ENCODE results near the gene HERC3. TPM values are rescaled to one million over a fixed set of nuclear protein-coding genes. Genes with fewer than 3 reads are reported as not detected.
A peak's percentile ranks its signal among the peaks of the same experiment; 100 is the strongest.

HERC3 gene
- total and polyA plus RNA-seq, 2 of the 13 experiments (the other 11 are each of a cell fraction or from before 2014, with no cell fraction given): 3.8 to 6.2 TPM

- TF ChIP-seq SKIL (CRISPR knock-in tag; IDR thresholded peaks at IDR 0.05; ENCODE audit: borderline replicate concordance) (no peak), PAXIP1 (CRISPR knock-in tag; conservative IDR thresholded peaks at IDR 0.05) (peak; percentile 50), RARA (CRISPR knock-in tag; IDR thresholded peaks at IDR 0.05) (no peak), ZNF484 (CRISPR knock-in tag; IDR thresholded peaks at IDR 0.05; ENCODE audit: borderline replicate concordance, low read depth) (no peak), ZNF850 (CRISPR knock-in tag; conservative IDR thresholded peaks at IDR 0.05) (no peak), SRY (CRISPR knock-in tag; IDR thresholded peaks at IDR 0.05) (no peak), NR3C1 (CRISPR knock-in tag; IDR thresholded peaks at IDR 0.05) (no peak), REPIN1 (CRISPR knock-in tag; IDR thresholded peaks at IDR 0.05; ENCODE audit: borderline replicate concordance, low read depth) (no peak), FLYWCH1 (CRISPR knock-in tag; IDR thresholded peaks at IDR 0.05) (no peak), REL (CRISPR knock-in tag; conservative IDR thresholded peaks at IDR 0.05) (no peak), FOXA3 (CRISPR knock-in tag; IDR thresholded peaks at IDR 0.05) (peak; percentile 71), TCF7 (IDR thresholded peaks at IDR 0.05; ENCODE audit: low read depth) (peak; percentile 28; the same call in 1 of the 2 replicates)
- TF ChIP-seq, protein P1, sequence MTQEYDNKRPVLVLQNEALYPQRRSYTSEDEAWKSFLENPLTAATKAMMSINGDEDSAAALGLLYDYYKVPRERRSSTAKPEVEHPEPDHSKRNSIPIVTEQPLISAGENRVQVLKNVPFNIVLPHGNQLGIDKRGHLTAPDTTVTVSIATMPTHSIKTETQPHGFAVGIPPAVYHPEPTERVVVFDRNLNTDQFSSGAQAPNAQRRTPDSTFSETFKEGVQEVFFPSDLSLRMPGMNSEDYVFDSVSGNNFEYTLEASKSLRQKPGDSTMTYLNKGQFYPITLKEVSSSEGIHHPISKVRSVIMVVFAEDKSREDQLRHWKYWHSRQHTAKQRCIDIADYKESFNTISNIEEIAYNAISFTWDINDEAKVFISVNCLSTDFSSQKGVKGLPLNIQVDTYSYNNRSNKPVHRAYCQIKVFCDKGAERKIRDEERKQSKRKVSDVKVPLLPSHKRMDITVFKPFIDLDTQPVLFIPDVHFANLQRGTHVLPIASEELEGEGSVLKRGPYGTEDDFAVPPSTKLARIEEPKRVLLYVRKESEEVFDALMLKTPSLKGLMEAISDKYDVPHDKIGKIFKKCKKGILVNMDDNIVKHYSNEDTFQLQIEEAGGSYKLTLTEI (CRISPR knock-in tag; conservative IDR thresholded peaks at IDR 0.05): no peak
- TF ChIP-seq, protein P2, sequence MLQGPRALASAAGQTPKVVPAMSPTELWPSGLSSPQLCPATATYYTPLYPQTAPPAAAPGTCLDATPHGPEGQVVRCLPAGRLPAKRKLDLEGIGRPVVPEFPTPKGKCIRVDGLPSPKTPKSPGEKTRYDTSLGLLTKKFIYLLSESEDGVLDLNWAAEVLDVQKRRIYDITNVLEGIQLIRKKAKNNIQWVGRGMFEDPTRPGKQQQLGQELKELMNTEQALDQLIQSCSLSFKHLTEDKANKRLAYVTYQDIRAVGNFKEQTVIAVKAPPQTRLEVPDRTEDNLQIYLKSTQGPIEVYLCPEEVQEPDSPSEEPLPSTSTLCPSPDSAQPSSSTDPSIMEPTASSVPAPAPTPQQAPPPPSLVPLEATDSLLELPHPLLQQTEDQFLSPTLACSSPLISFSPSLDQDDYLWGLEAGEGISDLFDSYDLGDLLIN (CRISPR knock-in tag; IDR thresholded peaks at IDR 0.05; ENCODE audit: borderline replicate concordance): no peak
- TF ChIP-seq, protein P3, sequence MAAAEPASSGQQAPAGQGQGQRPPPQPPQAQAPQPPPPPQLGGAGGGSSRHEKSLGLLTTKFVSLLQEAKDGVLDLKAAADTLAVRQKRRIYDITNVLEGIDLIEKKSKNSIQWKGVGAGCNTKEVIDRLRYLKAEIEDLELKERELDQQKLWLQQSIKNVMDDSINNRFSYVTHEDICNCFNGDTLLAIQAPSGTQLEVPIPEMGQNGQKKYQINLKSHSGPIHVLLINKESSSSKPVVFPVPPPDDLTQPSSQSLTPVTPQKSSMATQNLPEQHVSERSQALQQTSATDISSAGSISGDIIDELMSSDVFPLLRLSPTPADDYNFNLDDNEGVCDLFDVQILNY (CRISPR knock-in tag; conservative IDR thresholded peaks at IDR 0.05): no peak
- TF ChIP-seq, protein P4, sequence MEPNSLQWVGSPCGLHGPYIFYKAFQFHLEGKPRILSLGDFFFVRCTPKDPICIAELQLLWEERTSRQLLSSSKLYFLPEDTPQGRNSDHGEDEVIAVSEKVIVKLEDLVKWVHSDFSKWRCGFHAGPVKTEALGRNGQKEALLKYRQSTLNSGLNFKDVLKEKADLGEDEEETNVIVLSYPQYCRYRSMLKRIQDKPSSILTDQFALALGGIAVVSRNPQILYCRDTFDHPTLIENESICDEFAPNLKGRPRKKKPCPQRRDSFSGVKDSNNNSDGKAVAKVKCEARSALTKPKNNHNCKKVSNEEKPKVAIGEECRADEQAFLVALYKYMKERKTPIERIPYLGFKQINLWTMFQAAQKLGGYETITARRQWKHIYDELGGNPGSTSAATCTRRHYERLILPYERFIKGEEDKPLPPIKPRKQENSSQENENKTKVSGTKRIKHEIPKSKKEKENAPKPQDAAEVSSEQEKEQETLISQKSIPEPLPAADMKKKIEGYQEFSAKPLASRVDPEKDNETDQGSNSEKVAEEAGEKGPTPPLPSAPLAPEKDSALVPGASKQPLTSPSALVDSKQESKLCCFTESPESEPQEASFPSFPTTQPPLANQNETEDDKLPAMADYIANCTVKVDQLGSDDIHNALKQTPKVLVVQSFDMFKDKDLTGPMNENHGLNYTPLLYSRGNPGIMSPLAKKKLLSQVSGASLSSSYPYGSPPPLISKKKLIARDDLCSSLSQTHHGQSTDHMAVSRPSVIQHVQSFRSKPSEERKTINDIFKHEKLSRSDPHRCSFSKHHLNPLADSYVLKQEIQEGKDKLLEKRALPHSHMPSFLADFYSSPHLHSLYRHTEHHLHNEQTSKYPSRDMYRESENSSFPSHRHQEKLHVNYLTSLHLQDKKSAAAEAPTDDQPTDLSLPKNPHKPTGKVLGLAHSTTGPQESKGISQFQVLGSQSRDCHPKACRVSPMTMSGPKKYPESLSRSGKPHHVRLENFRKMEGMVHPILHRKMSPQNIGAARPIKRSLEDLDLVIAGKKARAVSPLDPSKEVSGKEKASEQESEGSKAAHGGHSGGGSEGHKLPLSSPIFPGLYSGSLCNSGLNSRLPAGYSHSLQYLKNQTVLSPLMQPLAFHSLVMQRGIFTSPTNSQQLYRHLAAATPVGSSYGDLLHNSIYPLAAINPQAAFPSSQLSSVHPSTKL (CRISPR knock-in tag; IDR thresholded peaks at IDR 0.05): peak; percentile 65
Observed at GRCh38 chr4:88659890-88660208, 67.6 kb downstream of the HERC3 start (continued).
